Renal pelvis (tissue), 4 donors: ENCODE measurements around the gene MUSK. TPM values are rescaled to one million over a fixed set of nuclear protein-coding genes. Genes with fewer than 3 reads are reported as not detected.
"Not testable (repeated sequence)": the region's sequence is repeated elsewhere in the genome, so short reads cannot be mapped to it uniquely, and the experiment has no call there.

ENCODE experiments used
- DNase-seq: peaks from one replicate; pipeline ENCODE4 v3.0.0-alpha.2; 2013
- polyA plus RNA-seq, 3 donors: library from polyadenylated mRNA; unstranded; fragments of 120-200 nt; gene quantifications; one replicate each; pipeline ENCODE4 v1.2.1, GENCODE V29; 2013; ENCODE audit not compliant: insufficient read length in 3 of 3

Gene MUSK
- polyA plus RNA-seq, 3 donors = 0.04 to 0.23 (median 0.15) TPM

DNA sequence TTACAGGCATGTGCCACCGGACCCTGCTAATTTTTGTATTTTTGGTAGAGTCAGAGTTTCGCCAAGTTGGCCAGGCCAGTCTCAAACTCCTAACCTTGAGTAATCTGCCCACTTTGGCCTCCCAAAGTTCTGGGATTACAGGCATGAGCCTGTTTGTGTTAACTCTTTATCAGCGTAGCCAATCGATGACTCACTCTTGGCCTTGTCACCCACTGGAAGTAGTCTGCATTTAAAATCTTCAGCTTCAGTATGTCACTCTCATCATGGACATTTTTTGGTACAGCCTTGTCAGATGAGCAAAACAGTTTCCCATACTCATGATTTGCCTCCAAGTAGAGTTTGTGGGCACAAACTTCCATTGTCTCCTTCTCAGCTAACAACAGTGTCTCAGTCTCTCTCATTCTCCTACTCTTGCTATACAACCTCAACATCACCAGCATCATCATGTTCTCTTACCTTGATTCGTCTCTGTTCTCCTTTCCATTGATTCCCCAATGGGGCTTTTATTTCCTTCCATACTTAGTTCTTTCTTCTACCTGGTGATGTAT lies 22.5 kb downstream of the MUSK start:
- DNase-seq = no peak

DNA sequence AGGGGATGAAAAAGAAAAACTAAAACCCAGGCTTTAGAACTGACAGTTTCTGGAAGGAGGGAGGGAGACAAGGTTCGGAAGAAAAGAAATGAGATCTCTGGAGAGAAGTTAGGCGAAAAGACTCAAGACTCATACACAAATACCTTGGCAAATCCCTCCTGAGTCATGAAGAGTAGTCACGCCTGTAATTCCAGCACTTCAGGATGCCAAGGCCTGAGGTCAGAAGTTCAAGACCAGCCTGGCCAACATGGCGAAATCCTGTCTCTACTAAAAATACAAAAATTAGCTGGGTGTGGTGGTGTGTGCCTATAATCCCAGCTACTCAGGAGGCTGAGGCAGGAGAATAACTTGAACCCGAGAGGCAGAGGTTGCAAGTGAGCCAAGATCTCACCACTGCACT lies 27.3 kb downstream of the MUSK start:
- DNase-seq = not testable (repeated sequence)

DNA sequence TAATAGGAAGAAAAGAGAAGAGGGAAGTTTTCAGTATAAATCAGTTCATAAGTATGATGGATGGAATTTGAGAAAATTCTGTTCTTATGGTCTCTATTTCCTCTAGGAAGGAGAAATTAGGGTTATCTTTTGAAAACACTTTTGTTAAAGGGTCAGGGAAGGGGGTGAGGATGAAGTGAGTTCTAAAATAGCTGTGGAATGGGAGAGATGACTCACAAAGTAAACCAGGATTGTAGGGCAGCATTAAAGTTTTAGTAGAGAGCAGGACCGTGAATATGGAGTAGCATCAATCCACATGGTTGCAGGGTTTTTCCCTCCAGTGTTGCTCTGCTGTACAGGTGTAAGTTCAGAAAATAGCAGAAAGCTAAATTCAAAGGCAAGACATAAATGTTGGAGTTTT lies 32.4 kb downstream of the MUSK start:
- DNase-seq = no peak

DNA sequence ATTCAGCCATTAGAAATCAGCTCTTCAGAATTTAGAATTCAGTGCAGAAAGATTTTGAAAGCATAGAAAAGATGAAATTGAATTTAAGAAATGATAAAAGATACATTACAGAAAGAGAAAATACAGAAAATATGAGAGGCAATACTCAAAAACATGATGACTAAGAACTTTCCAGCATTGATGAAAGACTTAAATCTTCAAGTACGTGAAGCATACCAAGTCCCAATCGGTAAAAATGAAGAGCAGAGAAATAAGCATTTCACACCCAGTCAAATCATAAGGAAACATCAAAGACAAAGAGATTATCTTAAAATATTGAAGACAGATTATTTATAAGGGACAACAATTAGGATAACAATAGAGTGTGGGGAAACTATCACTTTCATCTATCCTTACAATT lies 35.1 kb downstream of the MUSK start:
- no peak for DNase-seq

DNA sequence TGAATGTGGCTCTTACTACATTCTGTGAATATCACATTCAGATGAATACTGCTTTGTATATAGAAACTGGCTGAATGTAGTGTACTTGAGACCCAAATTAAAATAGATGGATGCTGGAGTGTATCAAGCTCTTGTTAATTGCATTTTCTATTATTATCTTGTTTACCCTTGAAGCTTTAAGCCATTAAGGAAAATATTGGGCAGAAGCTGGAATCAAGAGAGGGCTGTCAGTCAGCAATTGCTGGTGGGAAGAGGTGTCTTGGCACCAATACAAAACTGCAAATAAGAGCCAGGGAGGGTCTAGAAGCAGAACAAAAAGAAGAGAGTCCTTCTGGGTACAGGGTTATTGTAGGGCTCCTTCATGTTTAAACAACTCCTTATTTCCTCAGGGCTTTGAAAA lies 38.8 kb downstream of the MUSK start:
- DNase-seq = no peak

DNA sequence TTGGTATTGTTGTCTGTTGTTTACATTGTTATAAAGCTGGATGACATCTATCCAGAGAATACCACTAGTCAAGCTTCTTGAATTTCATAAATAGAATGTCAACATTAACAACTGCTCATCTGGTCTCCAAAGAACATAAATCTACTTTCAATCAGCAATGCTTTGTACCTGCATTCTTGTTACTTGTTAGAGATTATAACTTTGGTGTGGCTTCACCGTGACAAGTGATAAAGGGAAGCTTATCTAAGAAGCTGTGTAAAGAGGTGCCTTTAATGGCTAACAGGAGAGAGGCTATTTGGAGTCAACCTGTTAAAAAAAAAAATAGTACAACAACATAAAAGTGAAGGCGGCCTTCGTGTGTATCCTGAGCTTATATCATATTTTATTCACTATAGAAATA lies 41.8 kb downstream of the MUSK start:
- no peak for DNase-seq

DNA sequence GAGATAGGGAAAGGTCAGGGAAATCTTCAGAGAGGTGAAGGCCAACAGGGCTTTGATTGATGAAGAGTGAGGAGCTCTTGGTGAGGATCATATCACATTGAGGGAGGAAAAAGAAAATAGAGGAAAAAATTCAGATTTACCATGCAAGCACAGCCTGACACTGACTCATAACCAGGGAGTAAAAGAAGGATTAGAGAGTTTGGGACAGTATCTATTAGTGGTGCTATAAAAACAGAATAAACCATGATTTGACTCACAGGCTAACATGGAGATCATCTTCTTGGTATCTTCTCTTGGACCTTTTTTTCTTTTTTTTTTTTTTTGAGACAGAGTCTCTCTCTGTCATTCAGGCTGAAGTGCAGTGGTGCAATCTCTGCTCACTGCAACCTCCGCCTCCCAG lies 44.4 kb downstream of the MUSK start:
- DNase-seq = no peak

DNA sequence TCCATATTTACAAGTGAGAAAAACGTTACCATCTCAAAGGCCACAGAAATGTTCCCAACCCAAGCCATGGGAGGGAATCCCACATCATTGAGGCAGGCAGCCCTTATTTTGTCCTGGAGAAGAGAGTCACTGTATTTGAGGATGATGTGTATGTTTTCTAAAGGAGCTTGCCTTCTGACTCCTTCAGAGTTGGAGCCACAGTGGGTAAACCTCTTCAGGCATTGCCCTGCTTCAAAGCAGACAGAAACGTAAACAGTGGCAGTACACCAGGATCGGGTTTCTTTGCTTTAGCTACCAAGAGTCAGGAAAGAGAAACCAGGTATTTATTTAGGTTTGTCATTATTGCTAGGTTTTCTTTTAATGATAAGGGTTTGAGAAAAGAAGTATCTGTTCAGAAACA lies 45.7 kb downstream of the MUSK start:
- peak; percentile 28 for DNase-seq

DNA sequence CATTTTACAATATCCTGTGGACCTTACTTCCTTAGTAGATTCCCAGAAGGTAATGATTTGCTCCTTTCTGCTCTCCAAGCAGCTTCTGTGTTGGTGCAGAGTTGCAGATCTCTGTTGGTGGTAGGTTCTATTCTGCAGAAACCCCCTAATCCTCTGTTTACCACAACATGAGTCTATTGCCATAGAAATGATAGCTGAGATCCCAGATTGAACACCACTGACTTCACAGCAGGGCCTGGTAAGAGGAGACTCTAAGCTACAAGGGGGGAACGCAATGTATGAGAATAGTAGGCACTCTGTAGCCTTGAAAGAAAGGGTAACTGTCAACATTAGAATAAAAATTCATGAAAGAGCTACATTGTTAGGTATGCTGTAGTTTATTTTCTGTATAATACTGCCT lies 59.5 kb downstream of the MUSK start:
- no peak for DNase-seq

DNA sequence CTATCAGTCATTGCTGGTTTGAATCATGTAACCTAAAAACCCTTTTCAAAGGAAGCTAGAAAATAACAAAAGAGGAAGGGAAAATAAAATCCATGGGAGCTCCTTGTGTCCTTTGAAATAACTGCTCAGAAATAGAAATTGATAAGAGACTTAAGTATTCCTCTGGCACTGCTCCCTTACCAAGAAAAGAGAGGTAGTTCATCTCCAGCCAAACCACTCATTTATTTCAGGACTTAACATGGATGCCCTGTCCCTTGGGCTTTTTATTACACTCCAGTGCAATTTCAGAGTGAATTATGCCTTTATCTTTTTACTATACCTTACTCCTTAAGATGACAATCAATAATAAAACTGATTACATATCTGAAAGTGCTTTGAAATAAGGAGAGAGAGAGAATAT lies 61.0 kb downstream of the MUSK start:
- DNase-seq = no peak

DNA sequence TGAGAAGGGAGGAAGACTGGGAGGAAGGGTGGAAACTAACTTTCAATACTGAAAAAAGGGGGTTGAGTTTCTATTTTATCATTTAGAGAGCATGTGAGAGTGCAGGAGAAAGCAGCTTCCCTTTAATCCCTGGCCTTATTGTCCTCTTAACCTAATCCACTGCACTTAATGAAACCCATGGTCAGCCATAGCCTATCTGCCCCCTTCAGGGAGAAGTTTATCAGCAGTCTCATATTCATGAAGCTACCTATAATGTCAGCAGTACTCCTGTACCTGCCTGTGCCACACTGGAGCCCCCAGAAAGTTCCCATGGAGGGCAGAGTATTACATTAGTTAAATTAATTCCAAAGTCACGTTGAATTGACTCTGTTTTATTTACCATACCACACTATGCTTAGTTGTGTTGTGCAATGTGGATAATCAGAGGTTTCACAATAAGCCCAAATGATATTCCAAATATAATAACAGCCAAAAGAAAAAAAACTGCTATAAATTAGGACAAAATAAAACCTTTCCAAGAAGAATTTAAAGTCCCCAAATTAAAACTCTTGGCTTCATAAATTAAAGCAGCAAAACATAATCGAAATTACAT lies 62.9 kb downstream of the MUSK start:
- no peak for DNase-seq

DNA sequence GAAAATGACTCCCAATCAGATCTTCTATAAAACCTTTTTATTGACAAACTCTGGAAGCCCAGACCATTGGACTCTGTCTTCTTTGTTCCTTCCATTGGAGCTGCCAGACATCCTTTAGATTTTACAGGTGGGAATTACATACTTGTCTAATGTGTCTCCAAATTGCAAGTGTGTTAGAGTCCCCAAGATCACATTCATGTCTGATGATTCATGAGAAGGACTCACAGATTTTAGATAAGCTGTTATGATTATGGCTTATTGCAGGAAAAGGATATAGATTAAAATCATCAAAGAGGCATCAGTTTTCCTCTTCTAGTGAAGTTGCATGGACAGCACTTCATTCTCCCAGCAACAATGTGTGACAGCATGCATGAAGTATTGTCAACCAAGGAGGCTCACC lies 70.4 kb downstream of the MUSK start:
- DNase-seq = no peak

DNA sequence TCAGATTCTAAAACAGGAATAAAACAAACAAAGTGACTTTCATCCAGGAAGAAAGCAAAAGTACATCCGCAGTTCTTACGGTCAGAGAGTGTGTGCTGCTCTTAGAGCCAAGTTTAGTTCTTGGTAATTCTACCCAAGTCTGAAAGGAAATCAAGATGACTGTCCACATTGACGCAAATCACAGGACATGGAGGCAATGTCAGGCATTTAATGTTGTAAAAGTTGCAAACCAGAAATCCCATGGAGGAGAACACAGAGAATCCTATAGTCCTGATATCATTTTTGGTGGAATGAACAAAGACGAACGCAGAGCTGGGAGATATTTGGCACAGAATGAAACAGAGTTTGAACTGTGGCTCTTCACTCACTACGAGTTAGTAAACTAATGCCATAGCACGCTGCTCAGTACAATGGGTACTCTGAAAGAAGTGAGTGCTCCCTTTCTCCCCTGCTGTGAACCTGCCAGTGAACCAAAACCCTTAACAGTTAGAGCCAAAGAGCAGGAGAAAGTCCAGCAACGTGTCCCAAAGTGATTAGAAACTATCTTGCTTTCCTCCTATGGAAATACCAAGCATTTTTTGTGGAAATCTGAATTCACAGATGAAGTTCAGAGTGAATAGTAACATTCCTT lies 74.3 kb downstream of the MUSK start:
- DNase-seq = peak; percentile 26

DNA sequence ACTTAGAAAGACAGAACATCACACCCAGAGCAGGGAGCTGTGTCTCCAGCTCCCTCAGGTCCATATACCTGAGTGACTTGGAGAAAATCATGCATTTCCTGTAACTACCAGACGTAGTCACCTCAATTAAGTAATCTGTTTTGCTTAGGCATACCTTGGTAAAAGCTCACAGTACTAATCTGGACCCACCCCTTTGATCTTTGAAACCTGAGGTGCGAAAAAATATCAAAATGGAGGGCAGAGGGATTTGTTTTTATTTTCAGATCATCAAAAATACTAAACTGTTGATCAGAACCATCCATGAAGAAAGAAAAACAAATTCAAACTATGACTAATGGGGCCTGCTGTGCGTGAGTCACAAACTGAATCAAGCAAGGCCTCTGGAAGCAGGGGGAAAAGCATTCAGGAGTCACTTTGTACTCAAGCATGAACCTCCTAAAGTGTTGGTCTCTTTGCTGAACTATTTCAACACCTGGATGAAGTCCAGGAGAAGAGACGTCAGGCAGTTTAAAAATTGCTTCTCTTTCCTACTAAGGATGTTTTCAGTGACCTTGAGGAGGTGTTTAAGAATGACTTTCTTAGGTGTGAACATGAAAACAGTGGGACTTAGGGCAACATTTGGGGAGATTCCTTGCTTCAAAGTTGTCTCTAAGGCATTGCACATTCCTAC lies 76.3 kb downstream of the MUSK start:
- no peak for DNase-seq

DNA sequence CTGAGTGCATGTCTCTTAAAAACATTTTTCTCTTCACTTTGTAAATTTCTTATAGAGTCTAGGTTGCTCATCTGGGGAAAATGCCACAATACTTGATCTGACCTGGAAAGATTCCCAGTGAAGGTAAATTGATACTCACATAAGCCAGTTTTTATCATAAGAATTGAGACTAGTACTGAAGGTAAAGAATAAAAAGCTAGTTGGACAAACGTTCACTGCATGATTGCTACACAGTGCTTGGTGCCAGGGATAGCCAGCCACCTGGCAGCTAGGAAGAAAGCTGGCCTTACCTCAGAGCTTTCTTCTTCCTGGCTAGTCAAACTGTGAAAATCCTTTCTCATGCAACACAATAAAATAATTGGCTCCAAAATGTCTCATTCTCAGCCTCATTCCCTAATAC lies 77.1 kb downstream of the MUSK start:
- DNase-seq = no peak

DNA sequence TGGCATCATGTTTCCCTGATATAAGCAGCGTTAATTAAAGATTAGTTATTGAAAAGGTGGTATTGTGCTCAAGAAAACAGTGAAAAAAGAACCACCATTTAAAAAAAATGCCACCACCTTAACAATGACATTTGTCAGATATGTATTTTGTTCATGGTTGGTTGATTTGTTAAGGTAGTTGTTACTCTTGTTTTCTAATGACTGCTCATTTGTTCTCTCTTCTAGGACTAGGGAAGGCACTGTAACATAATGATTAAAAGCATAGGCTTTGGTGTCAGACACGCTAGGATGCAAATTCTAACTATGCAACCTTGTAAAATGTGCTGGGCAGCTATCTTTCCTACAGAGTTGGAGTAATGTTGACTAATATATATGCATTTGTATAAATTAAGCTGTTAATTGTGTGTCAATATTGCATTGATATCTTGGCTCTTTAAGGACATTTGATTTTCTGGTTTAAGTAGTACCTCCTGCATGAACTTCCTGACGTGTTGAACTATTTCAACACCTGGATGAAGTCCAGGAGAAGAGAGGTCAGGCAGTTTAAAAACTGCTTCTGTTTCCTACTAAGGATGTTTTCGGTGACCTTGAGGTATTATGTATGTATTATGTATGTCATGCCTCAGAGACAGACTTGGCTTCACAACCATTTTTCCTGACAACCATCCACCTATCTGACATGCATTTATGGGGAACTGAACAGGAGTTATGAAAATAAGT lies 77.8 kb downstream of the MUSK start:
- no peak for DNase-seq

DNA sequence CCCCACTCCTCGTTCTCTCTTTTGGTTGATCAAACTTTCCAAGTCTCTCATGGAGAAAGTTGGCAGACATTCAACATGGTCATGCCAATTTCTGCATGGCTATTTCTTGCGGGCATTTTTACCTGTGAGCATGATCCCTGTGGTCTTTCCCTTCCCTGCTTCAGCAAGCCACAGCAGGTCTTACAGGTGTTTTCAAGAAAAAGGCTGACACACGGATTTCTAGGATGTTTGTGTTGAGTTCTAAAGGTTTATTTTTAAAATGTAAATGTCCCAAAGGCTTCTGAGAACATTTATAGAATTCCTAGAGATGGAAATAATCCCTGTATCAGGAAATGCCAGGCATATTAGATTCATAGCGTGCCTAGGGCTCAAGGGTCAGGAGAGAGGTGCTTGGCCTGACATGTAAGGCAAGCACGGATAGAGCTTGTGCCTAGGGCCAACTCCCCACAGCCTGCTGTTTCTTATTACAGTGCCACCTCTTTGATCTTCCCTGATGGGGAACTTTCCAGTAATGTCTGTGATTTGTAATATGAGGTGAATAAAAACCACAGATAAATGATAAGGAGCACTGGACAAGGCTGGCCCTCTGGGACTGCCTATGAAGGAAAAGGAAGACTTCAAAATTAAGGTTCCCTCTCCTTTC lies 79.8 kb downstream of the MUSK start:
- DNase-seq = no peak

DNA sequence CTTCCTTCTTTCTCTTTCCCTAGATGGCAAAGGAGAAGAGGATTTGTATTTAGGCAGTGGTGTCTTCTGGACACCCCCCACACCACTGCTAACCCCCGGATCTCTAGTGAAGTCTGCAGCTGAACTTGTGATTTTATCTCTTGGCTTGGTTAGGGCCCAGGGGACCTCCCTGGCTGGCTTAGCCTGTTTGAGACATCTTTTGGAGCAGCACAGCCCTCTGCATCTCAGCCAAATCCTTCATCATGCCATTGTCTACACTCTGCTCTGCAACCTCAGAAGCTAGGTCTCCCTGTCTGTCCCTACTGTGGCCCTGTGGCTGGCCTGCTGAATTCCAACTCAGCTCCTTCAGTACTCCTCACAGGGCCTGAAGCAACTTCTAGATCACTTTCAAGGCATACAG lies 81.7 kb downstream of the MUSK start:
- DNase-seq = no peak

DNA sequence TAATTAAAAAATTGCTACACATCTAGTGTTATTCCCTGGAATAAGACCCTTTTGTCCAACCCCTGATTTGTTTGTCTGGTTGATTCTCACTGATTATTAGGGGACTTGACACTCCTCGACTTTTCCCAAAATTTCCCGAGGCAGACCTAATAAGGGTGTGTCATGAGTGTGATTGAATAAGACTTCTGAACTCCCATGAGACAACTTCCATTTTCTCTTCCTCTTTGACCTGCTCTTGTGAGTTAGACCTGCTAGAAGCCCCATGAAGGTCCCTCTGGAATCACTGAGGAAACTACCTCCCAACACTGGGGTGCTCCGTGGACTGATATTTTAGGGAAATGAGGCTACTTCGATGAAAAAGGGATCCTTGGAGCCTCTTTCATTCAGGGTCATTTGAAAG lies 83.4 kb downstream of the MUSK start:
- no peak for DNase-seq

DNA sequence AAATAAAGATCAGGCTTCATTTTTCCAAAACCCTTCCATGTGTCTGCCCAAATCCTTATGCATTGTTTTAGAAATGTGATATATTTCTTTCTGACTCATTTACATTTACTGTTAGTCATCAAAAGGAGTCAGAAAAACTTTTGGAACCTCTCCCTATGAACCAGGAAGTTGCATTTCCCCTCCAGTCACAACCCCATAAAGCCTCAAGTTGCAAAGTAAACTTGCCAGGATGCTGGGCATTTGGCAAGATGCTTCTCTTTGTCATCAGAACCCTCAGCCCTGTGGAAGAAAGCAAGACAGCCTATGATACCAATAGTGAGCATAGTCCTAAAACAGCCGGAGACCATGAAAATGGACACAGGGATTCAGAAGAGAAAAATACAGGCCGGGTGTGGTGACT lies 84.2 kb downstream of the MUSK start:
- DNase-seq = no peak

DNA sequence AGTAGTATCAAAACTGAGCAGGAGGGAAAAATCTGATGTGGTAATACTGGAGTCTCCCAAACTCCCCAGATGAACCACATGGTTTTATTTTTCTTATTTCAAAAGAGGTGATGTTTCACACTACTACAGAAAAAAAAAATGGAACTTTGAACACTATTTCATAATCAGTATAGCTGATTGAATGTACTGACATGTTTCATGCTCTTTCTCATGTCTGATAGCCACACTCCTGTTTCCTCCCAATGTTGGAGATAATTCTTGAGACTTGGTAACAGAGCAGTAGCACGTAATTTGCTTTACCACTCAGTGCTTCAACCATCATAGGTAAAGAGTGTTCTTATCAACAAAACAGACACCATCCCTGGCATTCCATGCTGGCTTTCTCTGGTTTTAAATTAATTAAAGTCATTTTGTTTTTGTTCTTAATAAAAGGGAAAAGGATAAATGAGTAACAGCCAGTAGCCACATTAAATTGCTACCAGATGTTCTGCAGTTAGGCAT lies 85.2 kb downstream of the MUSK start:
- DNase-seq = no peak

DNA sequence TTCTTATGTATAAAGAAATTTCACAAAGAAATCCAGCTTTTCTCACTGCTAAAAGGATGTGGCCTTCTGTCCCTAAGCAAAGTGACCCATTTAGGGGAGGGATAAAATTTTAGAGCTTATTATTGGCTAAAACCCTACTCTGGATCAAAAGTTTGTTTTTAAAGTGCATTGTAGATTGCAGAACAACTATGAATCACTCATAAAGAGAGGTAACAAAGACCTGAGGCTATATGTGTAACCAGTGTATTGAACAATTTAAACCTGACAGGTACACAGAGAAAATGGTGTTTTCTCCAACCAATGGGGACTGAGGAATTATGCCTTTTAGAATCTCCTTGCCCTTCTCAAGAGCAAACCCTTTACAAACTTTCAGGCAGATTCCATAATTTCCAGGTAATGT lies 86.6 kb downstream of the MUSK start:
- no peak for DNase-seq
